Ascending aorta (tissue), 2 donors: Measurements from ENCODE around the gene ZCCHC14. TPM values are rescaled to one million over a fixed set of nuclear protein-coding genes. Genes with fewer than 3 reads are reported as not detected.
"Not testable (repeated sequence)": the region's sequence is repeated elsewhere in the genome, so short reads cannot be mapped to it uniquely, and the experiment has no call there.

Experiments
- DNase-seq, 2 donors: peaks; one replicate each; pipeline ENCODE4 v3.0.0-alpha.2; 2019; ENCODE audit warnings: low spot score in 2 of 2
- H3K27ac ChIP-seq, 2 donors: fragments of 200-600 bp; sonication (generic); one replicate each; pipeline ENCODE4 v1.5.1; 2016 to 2017; ENCODE audit warnings: mild to moderate bottlenecking in 1 of 2
- H3K27me3 ChIP-seq: fragments of 200-600 bp; sonication (generic); one replicate; pipeline ENCODE4 v1.5.1; 2017
- H3K36me3 ChIP-seq, 2 donors: fragments of 200-600 bp; sonication (generic); one replicate each; pipeline ENCODE4 v1.5.1; 2016
- H3K4me1 ChIP-seq, 2 donors: fragments of 200-600 bp; sonication (generic); one replicate each; pipeline ENCODE4 v1.5.1; 2016 to 2017; ENCODE audit warnings: mild to moderate bottlenecking in 1 of 2
- H3K4me3 ChIP-seq, 2 donors: fragments of 200-600 bp; sonication (generic); one replicate each; pipeline ENCODE4 v1.5.1; 2016 to 2017; ENCODE audit warnings: mild to moderate bottlenecking in 1 of 2
- H3K9me3 ChIP-seq, 2 donors: fragments of 200-600 bp; sonication (generic); one replicate each; pipeline ENCODE4 v1.5.1; 2016
- CTCF ChIP-seq, 3 experiments: fragments of 200-600 bp in 2 of 3; fragments of 450-650 bp in 1 of 3; sonication (generic) in 2 of 3; IDR thresholded peaks; one replicate each; pipeline ENCODE4 v1.5.1; 2016 to 2019; ENCODE audit warnings: antibody characterized with exemption in 3 of 3, mild to moderate bottlenecking in 1 of 3, moderate library complexity in 1 of 3
- intact Hi-C: fragments of 100-400 bp; cut with DNase I; formaldehyde crosslinking; loops from one replicate; pipeline ENCODE4 v1.15.1; 2023
- total RNA-seq: library from RNA; depleted of rRNA; stranded (reverse); fragments of >200 nt; gene quantifications from one replicate; pipeline ENCODE4 v1.1.0, GENCODE V29; 2016

The ZCCHC14 gene
- total RNA-seq, 1 donor from 2014 or later, result 131 TPM

- H3K9me3 ChIP-seq, result no peaks in the 10 kb centered on the region
- no peaks in the 10 kb centered on the region for H3K36me3 ChIP-seq
- H3K4me1 ChIP-seq, result peaks cover 4 to 30% of the 10 kb centered on the region in 2 donors
- H3K27ac ChIP-seq, result peak overlapping the region; percentile 85 to 89
- H3K27me3 ChIP-seq, result no peaks in the 10 kb centered on the region
- intact Hi-C loops, result loop anchor here (2.0 to 10.0 kb wide), 2 partner anchors 76 to 184 kb away; no protein-coding TSS in a partner anchor
- no peak overlapping the region for H3K4me3 ChIP-seq
- no peak for TF ChIP-seq CTCF (IDR thresholded peaks at IDR 0.05)
- no peak for DNase-seq
These were observed 104.0 kb downstream of the ZCCHC14 start for GRCh38 chr16:87388818-87389134.

DNA sequence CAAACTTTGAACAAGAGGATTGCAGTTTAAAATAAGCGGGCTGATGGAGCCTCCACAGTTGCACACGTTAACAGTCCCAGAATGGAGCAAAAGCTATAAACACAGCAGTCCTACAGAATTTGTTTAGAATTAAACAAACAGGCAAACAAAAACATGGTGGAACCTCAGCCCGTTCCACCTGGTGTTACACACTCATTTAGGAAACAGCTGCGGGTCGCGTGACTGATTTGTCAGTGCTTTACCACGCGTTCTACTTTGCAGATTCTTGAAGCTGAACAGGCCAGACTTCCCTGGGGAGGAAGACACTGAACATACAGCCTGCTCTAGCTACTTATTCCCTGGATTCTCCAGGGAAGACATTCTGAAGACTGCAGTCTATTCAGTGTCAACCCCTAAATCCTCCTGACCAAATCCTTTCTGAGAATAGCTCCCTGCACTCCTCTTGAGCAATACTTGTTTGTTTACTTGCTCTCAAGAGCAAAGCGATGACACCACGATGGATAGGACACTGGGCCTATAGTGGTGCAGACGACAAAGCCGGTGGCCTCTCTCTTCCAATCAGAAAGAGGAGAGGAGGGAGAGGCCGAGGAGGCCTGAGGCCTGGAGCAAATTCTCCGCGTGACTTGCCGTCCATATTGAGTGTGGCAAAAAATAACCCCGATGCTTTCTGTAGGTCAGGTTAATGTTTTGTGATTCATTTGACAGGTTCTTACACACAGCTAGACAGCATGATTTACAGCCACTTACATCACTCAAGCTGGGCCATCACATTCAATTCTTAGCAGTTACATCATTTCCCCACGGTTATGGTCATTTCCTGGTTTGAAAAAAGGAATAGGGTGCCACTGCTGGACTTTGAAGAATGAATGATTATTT lies 104.6 kb downstream of the ZCCHC14 start:
- no peaks in the 10 kb centered on the region for H3K36me3 ChIP-seq
- peak; percentile 91 to 98 for DNase-seq
- peak overlapping the region; percentile 85 to 89 for H3K27ac ChIP-seq
- no peak for TF ChIP-seq CTCF (IDR thresholded peaks at IDR 0.05)
- H3K27me3 ChIP-seq, result no peaks in the 10 kb centered on the region
- intact Hi-C loops, result loop anchor here (2.0 to 10.0 kb wide), 2 partner anchors 77 to 183 kb away; no protein-coding TSS in a partner anchor
- H3K9me3 ChIP-seq, result no peaks in the 10 kb centered on the region
- peaks cover 4 to 26% of the 10 kb centered on the region in 2 donors for H3K4me1 ChIP-seq
- H3K4me3 ChIP-seq, result peak overlapping the region; percentile 13 to 27

DNA sequence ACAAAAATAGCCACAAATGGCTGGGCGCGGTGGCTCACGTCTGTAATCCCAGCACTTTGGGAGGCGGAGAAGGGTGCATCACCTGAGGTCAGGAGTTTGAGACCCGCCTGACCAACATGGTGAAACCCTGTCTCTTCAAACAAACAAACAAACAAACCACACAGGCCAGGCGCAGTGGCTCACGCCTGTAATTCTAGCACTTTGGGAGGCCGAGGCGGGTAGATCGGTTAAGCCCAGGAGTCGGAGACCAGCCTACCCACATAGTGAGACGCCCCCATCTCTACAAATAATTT lies 108.0 kb downstream of the ZCCHC14 start:
- intact Hi-C loops, result loop anchor here (5.0 to 10.0 kb wide), 2 partner anchors 180 to 318 kb away; no protein-coding TSS in a partner anchor
- H3K27ac ChIP-seq, result peak overlapping the region; percentile 91 to 93
- H3K9me3 ChIP-seq, H3K36me3 ChIP-seq, H3K27me3 ChIP-seq, DNase-seq: not testable (repeated sequence)
- peaks cover 16 to 41% of the 10 kb centered on the region in 2 donors for H3K4me1 ChIP-seq
- H3K4me3 ChIP-seq, result peak overlapping the region; percentile 69 to 87

DNA sequence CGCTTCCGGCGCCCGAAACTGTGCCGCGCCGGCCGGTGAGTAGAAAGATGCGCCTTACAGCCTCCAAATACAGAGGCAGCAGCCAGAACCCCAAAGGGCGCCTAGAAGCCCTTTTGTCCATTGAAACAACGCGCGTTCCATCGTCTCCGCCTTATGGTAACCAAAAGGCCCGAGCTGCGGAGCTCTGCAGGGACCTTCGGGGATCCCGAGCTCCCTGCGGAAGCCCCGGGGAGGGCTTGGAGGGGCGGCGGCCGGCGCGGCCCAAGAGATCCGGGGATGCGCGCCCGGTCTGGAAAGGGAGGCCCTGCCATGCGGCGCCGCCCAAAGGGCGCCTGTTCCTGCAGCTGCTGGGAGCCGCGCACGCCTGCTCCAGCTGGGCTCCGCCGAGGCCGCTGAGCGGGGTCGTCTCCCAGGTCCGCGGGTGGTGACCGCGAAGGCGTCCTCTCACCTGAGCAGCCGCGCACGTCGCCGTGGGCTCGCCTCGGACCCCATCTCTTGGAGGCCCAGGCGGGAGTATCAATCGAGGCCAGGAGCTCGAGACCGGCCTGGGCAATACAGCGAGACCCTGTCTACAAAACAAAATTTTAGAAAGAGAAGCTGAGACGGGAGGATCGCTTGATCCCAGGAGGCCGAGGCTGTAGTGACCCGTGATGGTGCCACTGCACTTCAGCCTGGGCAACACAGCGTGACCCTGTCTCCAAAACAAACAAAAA lies 108.5 kb downstream of the ZCCHC14 start:
- DNase-seq, result peak in 1 of 2 donors; percentile 79
- TF ChIP-seq CTCF (IDR thresholded peaks at IDR 0.05), result peak in 1 of 3 experiments; percentile 5

DNA sequence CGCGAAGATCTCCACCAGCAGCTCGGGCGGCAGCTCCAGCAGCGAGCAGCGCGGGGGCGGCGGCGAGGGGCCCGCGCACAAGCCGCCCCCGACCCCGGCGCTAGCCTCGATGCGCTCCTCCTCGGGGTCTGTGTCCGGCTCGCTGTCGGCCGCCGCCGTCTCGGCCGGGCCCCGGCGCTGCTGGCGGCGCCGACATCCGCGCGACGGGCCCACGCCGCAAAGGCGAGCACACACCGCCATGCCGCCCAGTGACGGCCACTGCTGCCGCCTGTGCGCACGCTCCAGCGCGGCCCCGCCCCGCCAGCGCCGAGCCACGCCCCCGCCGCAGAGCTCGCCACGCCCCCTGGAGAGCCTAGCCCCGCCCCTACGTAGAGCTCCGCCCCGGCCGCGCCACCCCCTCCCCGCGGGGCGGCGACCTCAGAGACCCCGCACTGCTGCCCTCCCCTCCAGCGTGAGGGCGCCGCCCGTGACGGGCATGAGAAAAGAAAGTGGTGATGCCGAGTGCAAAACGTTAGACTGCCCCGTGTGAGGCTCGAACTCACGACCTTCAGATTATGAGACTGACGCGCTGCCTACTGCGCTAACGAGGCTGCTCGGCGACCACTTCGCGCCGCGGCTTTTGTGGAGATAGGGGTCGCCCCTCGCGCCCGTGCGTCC lies 109.2 kb downstream of the ZCCHC14 start, which contains the start of gene FBXO31:
Gene FBXO31 (minus strand): TSS at position 272 of the 657 bp plus-strand sequence. CDS start 32 bp downstream, at position 240.
- Histone ChIP-seq H3K36me3 (no peaks in the 10 kb centered on the region), H3K27ac (peak within 1 kb of the TSS; percentile 91 to 93), H3K9me3 (no peaks in the 10 kb centered on the region), H3K27me3 (no peaks in the 10 kb centered on the region), H3K4me1 (peaks cover 16 to 41% of the 10 kb centered on the region in 2 donors), H3K4me3 (peak within 1 kb of the TSS; percentile 69 to 87)
- peak in 1 of 2 donors; percentile 90 for DNase-seq
- no peak for TF ChIP-seq CTCF (IDR thresholded peaks at IDR 0.05)
- intact Hi-C loops, result loop anchor here (1.0 to 10.0 kb wide), 4 partner anchors 66 to 829 kb away; partner anchors contain the start of genes C16orf95 and MTHFSD

More for the DNA sequence above, 108.5 kb downstream of the ZCCHC14 start:
- peak overlapping the region; percentile 69 to 87 for H3K4me3 ChIP-seq
- H3K36me3 ChIP-seq, result no peaks in the 10 kb centered on the region
- peaks cover 16 to 41% of the 10 kb centered on the region in 2 donors for H3K4me1 ChIP-seq
- H3K27ac ChIP-seq, result peak overlapping the region; percentile 91 to 93
- H3K9me3 ChIP-seq, result no peaks in the 10 kb centered on the region
- intact Hi-C loops, result loop anchor here (5.0 to 10.0 kb wide), 2 partner anchors 180 to 317 kb away; no protein-coding TSS in a partner anchor
- H3K27me3 ChIP-seq, result no peaks in the 10 kb centered on the region
